OCI-LY1 (cell line): ENCODE data around the gene CCDC12.

Experiments used
- EZH2 ChIP-seq: fragments of 200-600 bp; sonication (generic), shearing (Covaris generic); IDR thresholded peaks from 2 replicates; pipeline ENCODE4 v1.8.0; 2017; ENCODE audit warnings: borderline replicate concordance, mixed run types, mild to moderate bottlenecking, antibody characterized with exemption, low read length, moderate library complexity, mixed read lengths
- TF ChIP-seq, protein P1 (sequence below): fragments of 200-600 bp; sonication (generic), shearing (Covaris generic); IDR thresholded peaks from 2 replicates; pipeline ENCODE4 v1.5.1; 2017; ENCODE audit warnings: mild to moderate bottlenecking, antibody characterized with exemption, low read length, moderate library complexity, mixed read lengths

DNA sequence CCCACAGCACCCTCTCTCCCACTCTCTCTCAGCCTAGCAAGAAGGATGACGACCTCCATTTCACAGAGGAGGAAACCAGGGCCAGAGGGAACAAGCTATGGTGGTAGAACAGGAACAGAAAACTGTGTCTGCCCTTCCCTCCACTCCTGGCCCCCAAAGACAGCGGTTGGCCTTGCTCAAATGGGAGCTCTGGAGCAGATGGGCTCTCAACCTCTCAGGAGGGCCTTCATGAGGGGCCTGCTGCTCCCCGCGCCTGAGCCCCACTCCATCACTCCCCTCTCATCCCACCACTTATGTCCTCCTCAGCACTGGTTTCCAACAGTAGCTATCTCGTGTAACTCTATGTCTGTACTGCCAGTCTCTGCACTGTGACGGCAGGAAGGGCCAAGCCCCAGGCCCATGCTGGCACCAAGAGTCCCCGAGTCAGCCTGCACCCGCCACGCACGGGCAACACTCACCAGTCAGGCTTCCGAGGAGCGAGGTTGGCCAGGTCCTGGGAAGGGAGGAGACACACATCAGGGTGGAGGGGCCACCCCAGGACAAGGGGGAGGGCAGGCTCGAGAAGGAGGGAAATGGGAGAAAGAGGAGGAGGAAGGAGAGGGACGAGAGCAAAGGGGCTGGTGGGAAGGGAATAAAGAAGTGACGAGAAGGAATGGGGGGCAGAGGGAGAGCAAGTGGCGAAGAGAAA lies 53.5 kb downstream of the CCDC12 start:
- TF ChIP-seq EZH2, result no peak
- TF ChIP-seq, protein P1, sequence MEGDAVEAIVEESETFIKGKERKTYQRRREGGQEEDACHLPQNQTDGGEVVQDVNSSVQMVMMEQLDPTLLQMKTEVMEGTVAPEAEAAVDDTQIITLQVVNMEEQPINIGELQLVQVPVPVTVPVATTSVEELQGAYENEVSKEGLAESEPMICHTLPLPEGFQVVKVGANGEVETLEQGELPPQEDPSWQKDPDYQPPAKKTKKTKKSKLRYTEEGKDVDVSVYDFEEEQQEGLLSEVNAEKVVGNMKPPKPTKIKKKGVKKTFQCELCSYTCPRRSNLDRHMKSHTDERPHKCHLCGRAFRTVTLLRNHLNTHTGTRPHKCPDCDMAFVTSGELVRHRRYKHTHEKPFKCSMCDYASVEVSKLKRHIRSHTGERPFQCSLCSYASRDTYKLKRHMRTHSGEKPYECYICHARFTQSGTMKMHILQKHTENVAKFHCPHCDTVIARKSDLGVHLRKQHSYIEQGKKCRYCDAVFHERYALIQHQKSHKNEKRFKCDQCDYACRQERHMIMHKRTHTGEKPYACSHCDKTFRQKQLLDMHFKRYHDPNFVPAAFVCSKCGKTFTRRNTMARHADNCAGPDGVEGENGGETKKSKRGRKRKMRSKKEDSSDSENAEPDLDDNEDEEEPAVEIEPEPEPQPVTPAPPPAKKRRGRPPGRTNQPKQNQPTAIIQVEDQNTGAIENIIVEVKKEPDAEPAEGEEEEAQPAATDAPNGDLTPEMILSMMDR, result no peak
